Gastroesophageal sphincter (tissue), 4 donors: ENCODE data around the gene KCNIP3. TPM values are rescaled to one million over a fixed set of nuclear protein-coding genes. Genes with fewer than 3 reads are reported as not detected.

ENCODE experiments used
- ATAC-seq: fragments of 150-250 bp; one replicate; pipeline ENCODE4 v1.9.1; 2016; ENCODE audit warnings: mild to moderate bottlenecking, moderate library complexity
- H3K27ac ChIP-seq, 4 donors: fragments of 200-600 bp; sonication (generic) in 3 of 4; 1 replicate in 3 of 4; 2 replicates in 1 of 4; pipeline ENCODE4 v1.5.1; 2016 to 2019
- H3K27me3 ChIP-seq: fragments of 200-600 bp; sonication (generic); one replicate; pipeline ENCODE4 v1.5.1; 2019
- H3K36me3 ChIP-seq, 2 donors: fragments of 200-600 bp; sonication (generic); one replicate each; pipeline ENCODE4 v1.5.1; 2019; ENCODE audit warnings: control low read depth in 1 of 2
- H3K4me1 ChIP-seq, 3 donors: fragments of 200-600 bp; sonication (generic); 1 replicate in 2 of 3; 2 replicates in 1 of 3; pipeline ENCODE4 v1.5.1; 2016 to 2019; ENCODE audit warnings: control low read depth in 2 of 3
- H3K4me3 ChIP-seq, 2 donors: fragments of 200-600 bp; sonication (generic); one replicate each; pipeline ENCODE4 v1.5.1; 2019; ENCODE audit warnings: mild to moderate bottlenecking in 1 of 2, moderate library complexity in 1 of 2
- H3K9me3 ChIP-seq, 3 donors: fragments of 200-600 bp; sonication (generic); one replicate each; pipeline ENCODE4 v1.5.1; 2017 to 2019; ENCODE audit warnings: control low read depth in 2 of 3
- CTCF ChIP-seq, 4 experiments: fragments of 200-600 bp in 2 of 4; fragments of 450-650 bp in 2 of 4; sonication (generic) in 1 of 4; IDR thresholded peaks; one replicate each; pipeline ENCODE4 v1.5.1; 2017 to 2019; ENCODE audit warnings: antibody characterized with exemption in 4 of 4, mild to moderate bottlenecking in 2 of 4, moderate library complexity in 2 of 4
- EP300 ChIP-seq: sonication (generic); formaldehyde crosslinking; IDR thresholded peaks from one replicate; pipeline ENCODE4 v1.6.1; 2017; ENCODE audit warnings: antibody characterized with exemption, mild to moderate bottlenecking
- POLR2A ChIP-seq, 2 donors: fragments of 450-650 bp; IDR thresholded peaks; one replicate each; pipeline ENCODE4 v1.6.1; 2017; ENCODE audit warnings: antibody characterized with exemption in 2 of 2, mild to moderate bottlenecking in 2 of 2, moderate library complexity in 1 of 2
- POLR2AphosphoS5 ChIP-seq: sonication (generic); formaldehyde crosslinking; IDR thresholded peaks from one replicate; pipeline ENCODE4 v1.6.1; 2017; ENCODE audit warnings: antibody characterized with exemption
- WGBS, 2 donors: methylation state at CpG; one replicate each; pipeline ENCODE4 v1.1.5; 2018; ENCODE audit warnings: low coverage in 1 of 2; 5-methylcytosine and 5-hydroxymethylcytosine counted together
- total RNA-seq, 4 donors: library from RNA; depleted of rRNA; stranded (reverse); fragments of >200 nt; gene quantifications; one replicate each; pipeline ENCODE4 v1.1.0, GENCODE V29; 2016

KCNIP3 gene
- total RNA-seq, 4 donors from 2014 or later: 14.4 to 41.4 (median 20.0) TPM

DNA sequence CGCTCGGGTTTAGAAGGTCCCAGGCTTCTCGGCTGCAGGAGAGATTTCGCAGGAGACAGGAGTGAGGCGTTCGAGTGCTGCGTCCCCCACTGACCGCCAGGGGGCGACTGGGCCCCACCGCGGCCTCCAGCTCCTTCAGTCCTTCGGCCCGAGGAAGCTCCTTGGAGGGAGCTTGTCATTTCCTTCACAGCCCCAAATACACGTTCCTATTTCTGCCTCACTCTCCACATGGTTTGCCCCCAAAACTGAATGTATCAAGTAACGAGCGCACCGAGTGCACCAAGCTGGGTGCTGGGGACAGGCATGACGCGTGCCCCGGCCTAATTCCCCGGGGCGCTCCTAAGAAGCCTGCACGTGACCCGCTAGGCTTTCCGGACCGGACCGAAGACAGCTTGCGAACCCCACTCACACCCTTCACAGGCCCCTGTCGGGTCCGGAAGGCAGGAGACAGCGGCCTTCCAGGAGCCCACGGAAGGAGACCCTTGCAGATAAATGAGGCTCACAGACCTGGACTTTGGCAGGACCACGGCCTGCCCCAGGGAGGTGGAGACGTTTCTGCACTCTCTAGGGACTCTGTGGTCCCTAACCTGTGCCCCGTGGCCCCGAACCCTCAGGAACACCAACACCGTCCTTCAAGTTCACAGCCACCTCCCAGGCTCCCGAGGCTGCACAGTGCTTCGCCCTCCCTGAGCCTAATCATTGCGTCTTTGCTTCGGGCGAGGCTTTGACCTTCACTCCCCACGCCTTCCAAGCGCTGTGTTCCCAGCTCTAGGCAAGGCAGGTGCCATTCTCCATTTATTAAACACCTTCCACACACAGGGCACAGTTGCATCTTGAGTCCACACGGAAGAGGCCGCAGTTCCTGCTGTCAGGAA, 92.3 kb downstream of the KCNIP3 start:
- no peaks in the 10 kb centered on the region for H3K9me3 ChIP-seq
- no peak for TF ChIP-seq POLR2A (IDR thresholded peaks at IDR 0.05)
- TF ChIP-seq CTCF (IDR thresholded peaks at IDR 0.05): peak in 3 of 4 experiments; percentile 70 to 90 (median 81)
- H3K36me3 ChIP-seq: no peaks in the 10 kb centered on the region
- no peak overlapping the region for H3K27ac ChIP-seq
- ATAC-seq: peak; percentile 67
- WGBS, 2 donors: 0% methylated on average over 1 of the region's 46 CpGs; no CpG with 5 or more reads in 1 of the 2 donors
- peaks cover 0 to 23% (median 14%) of the 10 kb centered on the region in 3 donors for H3K4me1 ChIP-seq
- peaks cover 20% of the 10 kb centered on the region for H3K27me3 ChIP-seq
- peak overlapping the region in 1 of 2 donors; percentile 3 for H3K4me3 ChIP-seq

GRCh38 chr2:95390272-95390880, 93.2 kb downstream of the KCNIP3 start:
- TF ChIP-seq POLR2A (IDR thresholded peaks at IDR 0.05): no peak
- no peak for TF ChIP-seq POLR2AphosphoS5
- no peak for TF ChIP-seq CTCF (IDR thresholded peaks at IDR 0.05)
- TF ChIP-seq EP300: no peak
- Histone ChIP-seq H3K4me1 (peaks cover 0 to 14% (median 6%) of the 10 kb centered on the region in 3 donors), H3K9me3 (no peaks in the 10 kb centered on the region), H3K27me3 (peaks cover 20% of the 10 kb centered on the region), H3K36me3 (no peaks in the 10 kb centered on the region), H3K4me3 (no peak overlapping the region), H3K27ac (no peak overlapping the region)
- WGBS, 2 donors: 100% methylated on average over 1 to 2 of the region's 4 CpGs
- ATAC-seq: no peak

GRCh38 chr2:95390881-95391321, 93.8 kb downstream of the KCNIP3 start:
- TF ChIP-seq CTCF (IDR thresholded peaks at IDR 0.05): no peak
- TF ChIP-seq POLR2AphosphoS5: no peak
- no peak for TF ChIP-seq POLR2A (IDR thresholded peaks at IDR 0.05)
- TF ChIP-seq EP300: no peak
- ATAC-seq: no peak
- WGBS, 2 donors: 50 to 100% methylated on average over 1 of the region's 11 CpGs

GRCh38 chr2:95391641-95392310, 94.6 kb downstream of the KCNIP3 start:
- Histone ChIP-seq H3K36me3 (no peaks in the 10 kb centered on the region), H3K9me3 (no peaks in the 10 kb centered on the region), H3K4me3 (no peak overlapping the region), H3K4me1 (peaks cover 0 to 10% (median 3%) of the 10 kb centered on the region in 3 donors), H3K27me3 (peaks cover 20% of the 10 kb centered on the region), H3K27ac (no peak overlapping the region)
- no peak for TF ChIP-seq EP300
- TF ChIP-seq CTCF (IDR thresholded peaks at IDR 0.05): no peak
- no peak for TF ChIP-seq POLR2AphosphoS5
- TF ChIP-seq POLR2A (IDR thresholded peaks at IDR 0.05): no peak
- WGBS, 2 donors: 40% methylated on average over 1 of the region's 8 CpGs; no CpG with 5 or more reads in 1 of the 2 donors
- ATAC-seq: no peak

More at GRCh38 chr2:95390881-95391321, 93.8 kb downstream of the KCNIP3 start:
- Histone ChIP-seq H3K27me3 (peaks cover 20% of the 10 kb centered on the region), H3K9me3 (no peaks in the 10 kb centered on the region), H3K4me1 (peaks cover 0 to 10% (median 3%) of the 10 kb centered on the region in 3 donors), H3K4me3 (no peak overlapping the region), H3K36me3 (no peaks in the 10 kb centered on the region), H3K27ac (no peak overlapping the region)
